Measurements from ENCODE around the gene CTBP2.

- no peak for TF ChIP-seq POLR2A (IDR thresholded peaks at IDR 0.05)
- no peak for TF ChIP-seq CTCF (IDR thresholded peaks at IDR 0.05)
Measured at GRCh38 chr10:125034675-125035074, 125.7 kb downstream of the CTBP2 start.
